Cardiac fibroblast (primary cell): Measurements from ENCODE around the gene WNT5A.

ENCODE experiments used
- DNase-seq, 2 donors: peaks; one replicate each; pipeline versions ENCODE4 v3.0.0 to v3.0.0-alpha.2; 2010; ENCODE audit warnings: low read depth in 2 of 2
- H3K4me3 ChIP-seq, 2 donors: replicated peaks in 1 of 2; 1 replicate in 1 of 2; 2 replicates in 1 of 2; pipeline ENCODE4 v1.5.1; 2011; ENCODE audit warnings: low read depth in 2 of 2, low read length in 2 of 2, mild to moderate bottlenecking in 2 of 2, moderate library complexity in 1 of 2
- CTCF ChIP-seq: IDR thresholded peaks from one replicate; pipeline ENCODE4 v1.5.1; 2011; ENCODE audit warnings: low read depth, mild to moderate bottlenecking, low read length, inconsistent platforms

Gene WNT5A

GRCh38 chr3:55518451-55518850 lies 31.3 kb upstream of the WNT5A start:
- no peak for TF ChIP-seq CTCF
- no peak for DNase-seq
- H3K4me3 ChIP-seq = no peak overlapping the region

GRCh38 chr3:55516392-55517030 lies 29.4 kb upstream of the WNT5A start:
- TF ChIP-seq CTCF = no peak
- DNase-seq = no peak
- H3K4me3 ChIP-seq = no peak overlapping the region

- no peak for TF ChIP-seq CTCF
- DNase-seq = no peak
- H3K4me3 ChIP-seq = no peak overlapping the region
Measured at GRCh38 chr3:55515550-55516246, 28.6 kb upstream of the WNT5A start.

GRCh38 chr3:55514962-55515361 lies 27.9 kb upstream of the WNT5A start:
- H3K4me3 ChIP-seq = no peak overlapping the region
- TF ChIP-seq CTCF = no peak
- no peak for DNase-seq

GRCh38 chr3:55512571-55513343 lies 25.7 kb upstream of the WNT5A start:
- DNase-seq = no peak
- H3K4me3 ChIP-seq = no peak overlapping the region
- no peak for TF ChIP-seq CTCF

GRCh38 chr3:55511895-55512570 lies 24.9 kb upstream of the WNT5A start:
- H3K4me3 ChIP-seq = no peak overlapping the region
- TF ChIP-seq CTCF = no peak
- peak; percentile 58 to 65 for DNase-seq
